HepG2 (cell line): Measurements from ENCODE around the gene VENTX. TPM values are rescaled to one million over a fixed set of nuclear protein-coding genes. Genes with fewer than 3 reads are reported as not detected.

ENCODE experiments used
- CREB1 ChIP-seq, 2 experiments: fragments of 450-650 bp in 1 of 2; IDR thresholded peaks; 2 replicates each; pipeline ENCODE4 v1.6.1; 2016 to 2017; ENCODE audit warnings: control low read depth in 1 of 2, mild to moderate bottlenecking in 1 of 2, missing compliant biosample characterization in 1 of 2, missing genetic modification characterization in 1 of 2
- GMEB1 ChIP-seq: sonication (generic); formaldehyde crosslinking; IDR thresholded peaks from 2 replicates; pipeline ENCODE4 v1.5.1; 2020; ENCODE audit warnings: missing genetic modification reagents, mild to moderate bottlenecking, borderline replicate concordance
- HMGXB3 ChIP-seq: sonication (generic); formaldehyde crosslinking; IDR thresholded peaks from 2 replicates; pipeline ENCODE4 v1.4.0; 2020; ENCODE audit warnings: missing genetic modification reagents, borderline replicate concordance
- LCORL ChIP-seq, 2 experiments: fragments of 450-650 bp in 1 of 2; sonication (generic) in 1 of 2; formaldehyde crosslinking in 1 of 2; IDR thresholded peaks; 2 replicates each; pipeline versions ENCODE4 v1.5.0 to v1.6.1; 2017 to 2020; ENCODE audit warnings: antibody characterized with exemption in 1 of 2, missing genetic modification reagents in 1 of 2
- MATR3 ChIP-seq: sonication (generic); formaldehyde crosslinking; IDR thresholded peaks from 2 replicates; pipeline ENCODE4 v1.4.0; 2020; ENCODE audit warnings: missing genetic modification reagents
- MXD3 ChIP-seq: IDR thresholded peaks from 2 replicates; pipeline ENCODE4 v1.6.1; 2016; ENCODE audit warnings: mild to moderate bottlenecking, missing biosample characterization, missing genetic modification reagents
- PTBP1 ChIP-seq: fragments of 200-400 bp; formaldehyde crosslinking; IDR thresholded peaks from 2 replicates; pipeline ENCODE4 v1.6.1; 2018; ENCODE audit warnings: low read length, low read depth; ENCODE audit not compliant: poor library complexity, severe bottlenecking
- SIX4 ChIP-seq: sonication (generic); formaldehyde crosslinking; IDR thresholded peaks from 2 replicates; pipeline ENCODE4 v1.4.0; 2020; ENCODE audit warnings: missing genetic modification reagents
- TCF12 ChIP-seq, 2 experiments: fragments of 450-650 bp in 1 of 2; sonication (generic) in 1 of 2; formaldehyde crosslinking in 1 of 2; IDR thresholded peaks; 2 replicates each; pipeline versions ENCODE4 v1.6.1 to v1.8.0; 2017 to 2022; ENCODE audit warnings: antibody characterized with exemption in 1 of 2, mild to moderate bottlenecking in 1 of 2, missing genetic modification reagents in 1 of 2, moderate library complexity in 1 of 2
- ZBTB10 ChIP-seq: sonication (generic); formaldehyde crosslinking; IDR thresholded peaks from 2 replicates; pipeline ENCODE4 v1.4.0; 2020; ENCODE audit warnings: missing genetic modification reagents, borderline replicate concordance
- ZBTB20 ChIP-seq: sonication (generic); formaldehyde crosslinking; IDR thresholded peaks from 2 replicates; pipeline ENCODE4 v1.8.1; 2023; ENCODE audit warnings: missing genetic modification reagents, low read depth, mild to moderate bottlenecking, borderline replicate concordance
- ZNF253 ChIP-seq: sonication (generic); formaldehyde crosslinking; IDR thresholded peaks from 2 replicates; pipeline ENCODE4 v1.8.0; 2022; ENCODE audit warnings: mild to moderate bottlenecking, missing genetic modification reagents, borderline replicate concordance
- ZNF260 ChIP-seq: sonication (generic); formaldehyde crosslinking; IDR thresholded peaks from 2 replicates; pipeline ENCODE4 v1.4.0; 2020; ENCODE audit warnings: missing genetic modification reagents, low read depth, mild to moderate bottlenecking, borderline replicate concordance
- ZNF44 ChIP-seq: sonication (generic); formaldehyde crosslinking; IDR thresholded peaks from 2 replicates; pipeline ENCODE4 v1.5.1; 2020; ENCODE audit warnings: mild to moderate bottlenecking, missing genetic modification reagents
- ZNF441 ChIP-seq: sonication (generic); formaldehyde crosslinking; IDR thresholded peaks from 2 replicates; pipeline ENCODE4 v1.7.0; 2021; ENCODE audit warnings: missing genetic modification reagents, borderline replicate concordance
- ZNF569 ChIP-seq: sonication (generic); formaldehyde crosslinking; IDR thresholded peaks from 2 replicates; pipeline ENCODE4 v1.5.0; 2020; ENCODE audit warnings: mild to moderate bottlenecking, missing genetic modification reagents, moderate library complexity, borderline replicate concordance
- ZNF615 ChIP-seq: sonication (generic); formaldehyde crosslinking; IDR thresholded peaks from 2 replicates; pipeline ENCODE4 v1.5.0; 2020; ENCODE audit warnings: mild to moderate bottlenecking, missing genetic modification reagents, borderline replicate concordance
- ZNF879 ChIP-seq: sonication (generic); formaldehyde crosslinking; IDR thresholded peaks from 2 replicates; pipeline ENCODE4 v1.8.1; 2023; ENCODE audit warnings: missing genetic modification reagents
- ZSCAN31 ChIP-seq: sonication (generic); formaldehyde crosslinking; IDR thresholded peaks from 2 replicates; pipeline ENCODE4 v1.5.0; 2020; ENCODE audit warnings: low read depth, mild to moderate bottlenecking, missing genetic modification reagents
- polyA plus RNA-seq, 8 experiments: library from polyadenylated mRNA; depleted of rRNA in 3 of 8; stranded (reverse) in 7 of 8; unstranded in 1 of 8; fragments of >200 nt; fragmentation: Illumina TruSeq in 4 of 8; extraction: Trizol in 4 of 8; gene quantifications; 2 replicates each; pipeline versions ENCODE4 v1.2.1 to v1.2.3, GENCODE V29; 2011 to 2016; ENCODE audit warnings: low read depth in 4 of 8, missing spikeins in 1 of 8, mixed read lengths in 1 of 8; ENCODE audit not compliant: insufficient read depth in 1 of 8
- total RNA-seq, 5 experiments: library from RNA; depleted of rRNA; stranded (reverse); fragments of >200 nt; fragmentation: Illumina TruSeq; extraction: Trizol; gene quantifications; 2 replicates each; pipeline ENCODE4 v1.2.3, GENCODE V29; 2016; ENCODE audit warnings: low read depth in 1 of 5

The VENTX gene
- total and polyA plus RNA-seq, 2 of the 13 experiments (the other 11 are each of a cell fraction or from before 2014, with no cell fraction given): not detected

- TF ChIP-seq ZBTB20 (CRISPR knock-in tag) (peak; percentile 43; the same call in 1 of the 2 replicates), MXD3 (CRISPR knock-in tag) (no peak), ZNF253 (no peak), ZNF569 (CRISPR knock-in tag) (no peak), GMEB1 (no peak), MATR3 (CRISPR knock-in tag) (no peak), ZNF879 (CRISPR knock-in tag) (no peak), ZNF44 (CRISPR knock-in tag) (no peak), CREB1 (IDR thresholded peaks at IDR 0.05) (no peak), CREB1 (CRISPR knock-in tag; IDR thresholded peaks at IDR 0.05) (no peak), ZBTB10 (CRISPR knock-in tag) (no peak), SIX4 (CRISPR knock-in tag) (no peak), ZSCAN31 (CRISPR knock-in tag) (no peak), PTBP1 (no peak), ZNF260 (CRISPR knock-in tag) (no peak), ZNF615 (CRISPR knock-in tag) (no peak), TCF12 (IDR thresholded peaks at IDR 0.05) (no peak), TCF12 (CRISPR knock-in tag; IDR thresholded peaks at IDR 0.05) (no peak), LCORL (IDR thresholded peaks at IDR 0.05) (no peak), LCORL (CRISPR knock-in tag; IDR thresholded peaks at IDR 0.05) (no peak), ZNF441 (CRISPR knock-in tag) (no peak), HMGXB3 (CRISPR knock-in tag) (no peak)
These were observed 41.1 kb downstream of the VENTX start (continued) for GRCh38 chr10:133278577-133279265.
